B cell (primary cell): Measurements from ENCODE around the gene NPAS1.

Source experiments
- CTCF ChIP-seq: fragments of 200-600 bp; IDR thresholded peaks from one replicate; pipeline ENCODE4 v1.8.0; 2022; ENCODE audit warnings: antibody characterized with exemption, mild to moderate bottlenecking
- EZH2 ChIP-seq: IDR thresholded peaks from 2 replicates; pipeline ENCODE4 v1.6.1; 2012; ENCODE audit warnings: borderline replicate concordance, low read depth, mild to moderate bottlenecking, moderate library complexity, low read length; ENCODE audit not compliant: insufficient read depth, poor library complexity, severe bottlenecking

- TF ChIP-seq CTCF = no peak
- TF ChIP-seq EZH2 = no peak
These were observed 45.6 kb downstream of the NPAS1 start for GRCh38 chr19:47065242-47065641.
